Right atrium auricular region (tissue), 2 donors: ENCODE data around the gene SCTR. TPM values are rescaled to one million over a fixed set of nuclear protein-coding genes. Genes with fewer than 3 reads are reported as not detected.

Source experiments
- DNase-seq: peaks from one replicate; pipeline ENCODE4 v3.0.0-alpha.2; 2019; ENCODE audit warnings: low spot score
- H3K27ac ChIP-seq, 2 donors: fragments of 200-600 bp; sonication (generic); 1 replicate in 1 of 2; 2 replicates in 1 of 2; pipeline ENCODE4 v1.5.1; 2016 to 2019
- H3K27me3 ChIP-seq, 2 donors: fragments of 200-600 bp; sonication (generic); one replicate each; pipeline versions ENCODE4 v1.5.1 to v1.6.0; 2017 to 2019
- H3K36me3 ChIP-seq: fragments of 200-600 bp; sonication (generic); one replicate; pipeline ENCODE4 v1.5.1; 2016
- H3K4me1 ChIP-seq, 2 donors: fragments of 200-600 bp; sonication (generic); one replicate each; pipeline versions ENCODE4 v1.5.1 to v1.6.0; 2017 to 2019
- H3K4me3 ChIP-seq, 2 donors: fragments of 200-600 bp; sonication (generic); 1 replicate in 1 of 2; 2 replicates in 1 of 2; pipeline ENCODE4 v1.5.1; 2017 to 2019; ENCODE audit warnings: mild to moderate bottlenecking in 1 of 2, moderate library complexity in 1 of 2
- H3K9me3 ChIP-seq, 2 donors: fragments of 200-600 bp; sonication (generic); one replicate each; pipeline ENCODE4 v1.5.1; 2019
- total RNA-seq, 2 donors: library from RNA; depleted of rRNA; stranded (reverse); fragments of >200 nt; gene quantifications; one replicate each; pipeline ENCODE4 v1.1.0, GENCODE V29; 2016
- TF ChIP-seq, protein P1 (sequence below), 2 donors: fragments of 200-600 bp; sonication (generic); IDR thresholded peaks; one replicate each; pipeline ENCODE4 v1.5.1; 2019; ENCODE audit warnings: antibody characterized with exemption in 2 of 2

Gene SCTR
- total RNA-seq, 2 donors from 2014 or later: not detected

DNA sequence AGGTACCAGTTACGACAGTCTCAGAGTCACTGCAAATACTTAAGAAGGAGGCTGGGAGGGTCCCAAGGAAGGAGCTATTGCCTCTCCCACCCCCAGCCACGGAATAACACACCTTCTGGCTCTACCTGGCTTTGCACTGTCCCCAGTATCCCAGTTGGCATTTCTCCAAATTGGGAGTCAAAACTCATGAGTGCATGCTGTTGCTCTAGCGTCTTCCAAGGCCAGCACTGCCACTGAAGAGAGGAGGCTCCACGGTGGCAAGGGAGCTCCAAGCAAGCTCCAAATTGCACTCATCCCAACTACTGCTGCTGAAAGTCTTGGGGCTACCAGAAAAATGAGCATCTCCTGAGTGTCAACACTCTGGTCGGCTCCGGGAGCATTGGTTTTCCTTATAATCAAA is 1.6 kb downstream of the SCTR start:
- TF ChIP-seq, protein P1, sequence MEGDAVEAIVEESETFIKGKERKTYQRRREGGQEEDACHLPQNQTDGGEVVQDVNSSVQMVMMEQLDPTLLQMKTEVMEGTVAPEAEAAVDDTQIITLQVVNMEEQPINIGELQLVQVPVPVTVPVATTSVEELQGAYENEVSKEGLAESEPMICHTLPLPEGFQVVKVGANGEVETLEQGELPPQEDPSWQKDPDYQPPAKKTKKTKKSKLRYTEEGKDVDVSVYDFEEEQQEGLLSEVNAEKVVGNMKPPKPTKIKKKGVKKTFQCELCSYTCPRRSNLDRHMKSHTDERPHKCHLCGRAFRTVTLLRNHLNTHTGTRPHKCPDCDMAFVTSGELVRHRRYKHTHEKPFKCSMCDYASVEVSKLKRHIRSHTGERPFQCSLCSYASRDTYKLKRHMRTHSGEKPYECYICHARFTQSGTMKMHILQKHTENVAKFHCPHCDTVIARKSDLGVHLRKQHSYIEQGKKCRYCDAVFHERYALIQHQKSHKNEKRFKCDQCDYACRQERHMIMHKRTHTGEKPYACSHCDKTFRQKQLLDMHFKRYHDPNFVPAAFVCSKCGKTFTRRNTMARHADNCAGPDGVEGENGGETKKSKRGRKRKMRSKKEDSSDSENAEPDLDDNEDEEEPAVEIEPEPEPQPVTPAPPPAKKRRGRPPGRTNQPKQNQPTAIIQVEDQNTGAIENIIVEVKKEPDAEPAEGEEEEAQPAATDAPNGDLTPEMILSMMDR (IDR thresholded peaks at IDR 0.05): no peak
- H3K27ac ChIP-seq: no peak overlapping the region
- no peak overlapping the region for H3K4me3 ChIP-seq
- no peaks in the 10 kb centered on the region for H3K4me1 ChIP-seq
- H3K9me3 ChIP-seq: no peaks in the 10 kb centered on the region
- H3K27me3 ChIP-seq: no peaks in the 10 kb centered on the region
- no peak for DNase-seq
- no peaks in the 10 kb centered on the region for H3K36me3 ChIP-seq

DNA sequence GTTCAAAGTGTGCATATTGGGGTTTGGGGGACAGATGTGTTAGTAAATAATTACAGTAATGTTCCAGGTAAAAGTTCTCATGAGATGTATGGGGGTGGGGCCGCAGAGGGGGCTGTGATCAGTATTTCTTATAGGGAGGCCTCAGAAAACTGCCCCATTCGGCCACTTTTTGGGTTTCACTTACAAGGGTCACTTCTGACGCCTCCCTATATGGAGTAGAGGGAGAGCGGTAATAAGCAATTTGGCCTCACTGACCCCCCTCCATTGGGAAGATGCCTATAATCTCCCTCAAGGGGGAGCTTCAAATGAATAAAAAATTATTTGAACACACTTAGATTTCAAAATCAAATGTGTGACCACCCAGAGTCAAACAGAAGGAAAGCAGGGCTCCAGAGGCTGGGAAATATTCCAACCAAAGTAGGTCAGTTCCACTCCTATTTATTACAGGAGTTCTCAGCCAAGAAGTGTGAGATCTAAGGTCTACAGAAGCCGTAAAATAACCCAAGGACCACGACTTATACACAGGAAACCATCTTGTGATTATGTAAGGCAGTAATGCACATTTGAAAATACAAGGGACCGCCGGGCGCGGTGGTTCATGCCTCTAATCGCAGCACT is 2.7 kb downstream of the SCTR start:
- DNase-seq: no peak
- H3K36me3 ChIP-seq: no peaks in the 10 kb centered on the region
- TF ChIP-seq, protein P1 (IDR thresholded peaks at IDR 0.05): no peak
- H3K4me3 ChIP-seq: no peak overlapping the region
- no peaks in the 10 kb centered on the region for H3K4me1 ChIP-seq
- no peaks in the 10 kb centered on the region for H3K27me3 ChIP-seq
- no peak overlapping the region for H3K27ac ChIP-seq
- H3K9me3 ChIP-seq: no peaks in the 10 kb centered on the region

DNA sequence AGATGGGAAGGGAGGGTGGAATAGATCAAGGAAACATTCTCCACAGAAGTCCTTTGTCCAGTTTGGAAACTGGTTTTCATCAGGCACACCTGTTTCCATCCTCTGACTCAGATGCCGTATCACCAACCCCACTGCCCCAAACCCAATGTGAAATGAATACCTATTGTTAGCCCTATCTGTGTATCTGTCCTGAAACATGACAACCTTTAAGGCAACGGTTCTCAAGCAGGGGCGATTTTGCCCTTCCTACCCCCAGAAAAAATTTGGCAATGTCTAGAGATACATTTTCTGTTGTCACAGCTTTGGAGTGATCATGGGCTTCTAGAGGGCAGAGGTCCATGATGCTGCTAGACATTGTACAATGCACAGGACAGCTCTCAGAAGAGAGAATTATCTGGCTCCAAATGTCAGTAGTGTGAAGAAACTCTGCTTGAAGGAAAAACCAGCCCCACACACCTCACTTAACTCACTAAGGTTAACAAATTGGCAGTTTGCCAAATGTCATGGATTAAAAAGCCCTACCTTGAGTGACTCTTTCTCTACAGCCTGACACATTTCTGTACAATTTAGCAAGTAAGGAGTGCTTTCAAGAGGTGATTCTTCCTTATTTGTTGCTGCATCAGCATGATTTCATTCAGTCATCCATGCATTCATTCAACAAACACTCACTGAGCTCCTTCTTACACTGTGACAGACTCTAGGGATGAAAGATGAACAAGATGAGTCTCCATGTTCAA is 3.4 kb downstream of the SCTR start:
- Histone ChIP-seq H3K27me3 (no peaks in the 10 kb centered on the region), H3K27ac (no peak overlapping the region), H3K4me1 (no peaks in the 10 kb centered on the region), H3K36me3 (no peaks in the 10 kb centered on the region), H3K4me3 (no peak overlapping the region), H3K9me3 (no peaks in the 10 kb centered on the region)
- DNase-seq: no peak
- TF ChIP-seq, protein P1 (IDR thresholded peaks at IDR 0.05): no peak

DNA sequence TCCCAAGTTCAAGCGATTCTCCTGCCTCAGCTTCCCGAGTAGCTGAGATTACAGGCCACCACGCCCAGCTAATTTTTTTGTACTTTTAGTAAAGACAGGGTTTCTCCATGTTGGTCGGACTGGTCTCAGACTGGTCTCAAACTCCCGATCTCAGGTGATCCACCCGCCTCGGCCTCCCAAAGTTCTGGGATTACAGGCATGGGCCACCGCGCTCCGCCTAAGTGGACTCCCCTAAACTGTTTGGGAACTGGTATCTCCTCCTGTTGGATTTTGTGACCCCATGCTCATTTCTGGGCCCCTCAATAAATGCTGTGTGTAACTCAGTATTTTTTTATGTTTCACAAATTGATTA is 5.2 kb downstream of the SCTR start:
- H3K4me1 ChIP-seq: no peaks in the 10 kb centered on the region
- H3K4me3 ChIP-seq: no peak overlapping the region
- no peaks in the 10 kb centered on the region for H3K9me3 ChIP-seq
- H3K27ac ChIP-seq: no peak overlapping the region
- TF ChIP-seq, protein P1 (IDR thresholded peaks at IDR 0.05): no peak
- no peak for DNase-seq
- no peaks in the 10 kb centered on the region for H3K27me3 ChIP-seq
- H3K36me3 ChIP-seq: no peaks in the 10 kb centered on the region

DNA sequence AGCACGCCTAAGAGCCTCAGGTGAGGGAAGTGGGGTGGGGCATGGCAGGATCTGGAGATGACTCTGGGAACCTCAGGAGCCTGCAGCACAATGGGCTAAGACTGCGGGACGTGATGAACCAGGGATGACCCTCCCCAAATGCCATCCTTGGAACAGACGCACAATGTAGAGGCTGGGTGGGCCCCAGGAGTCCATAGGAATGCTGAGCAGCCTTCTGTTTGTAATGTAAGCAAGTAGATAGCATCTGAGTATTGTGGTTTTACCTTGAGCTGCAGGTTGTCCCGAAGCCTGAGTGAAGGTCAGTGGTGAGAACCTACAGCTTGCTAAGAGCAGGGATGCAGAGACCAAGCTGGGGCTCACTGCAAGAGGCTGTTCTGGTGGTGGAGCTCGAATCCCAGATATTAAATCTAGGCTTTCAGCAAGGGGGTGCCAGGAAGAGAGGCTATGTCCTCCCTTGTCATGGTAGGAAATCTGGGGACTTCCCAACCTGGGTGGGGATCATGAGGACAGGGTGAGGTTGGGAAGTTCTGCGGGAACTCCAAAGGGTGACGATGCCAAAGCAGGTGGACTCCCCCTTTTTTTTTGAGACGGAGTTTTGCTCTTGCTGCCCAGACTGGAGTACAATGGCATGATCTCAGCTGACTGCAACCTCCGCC is 5.8 kb downstream of the SCTR start:
- no peak overlapping the region for H3K27ac ChIP-seq
- TF ChIP-seq, protein P1 (IDR thresholded peaks at IDR 0.05): no peak
- DNase-seq: no peak

More for the DNA sequence above, 5.8 kb downstream of the SCTR start:
- no peaks in the 10 kb centered on the region for H3K27me3 ChIP-seq
- H3K9me3 ChIP-seq: no peaks in the 10 kb centered on the region
- H3K4me1 ChIP-seq: no peaks in the 10 kb centered on the region
- H3K4me3 ChIP-seq: no peak overlapping the region
- H3K36me3 ChIP-seq: no peaks in the 10 kb centered on the region
